Measurements from ENCODE around the gene PRIMPOL.

The PRIMPOL gene

GRCh38 chr4:184668511-184669114, 19.1 kb downstream of the PRIMPOL start:
- no peak for DNase-seq (ENCODE audit: low read depth)

GRCh38 chr4:184669251-184669650, 19.7 kb downstream of the PRIMPOL start:
- DNase-seq (ENCODE audit: low read depth) = no peak

GRCh38 chr4:184671101-184671500, 21.6 kb downstream of the PRIMPOL start:
- DNase-seq (ENCODE audit: low read depth) = no peak

- no peak for DNase-seq (ENCODE audit: low read depth)
Observed at GRCh38 chr4:184672741-184673140, 23.2 kb downstream of the PRIMPOL start.

GRCh38 chr4:184674011-184674410, 24.5 kb downstream of the PRIMPOL start:
- DNase-seq (ENCODE audit: low read depth) = no peak

- DNase-seq (ENCODE audit: low read depth) = no peak
Observed at GRCh38 chr4:184675018-184675417, 25.5 kb downstream of the PRIMPOL start.

GRCh38 chr4:184675821-184676492, 26.4 kb downstream of the PRIMPOL start:
- DNase-seq (ENCODE audit: low read depth) = no peak

GRCh38 chr4:184680698-184681097, 31.2 kb downstream of the PRIMPOL start:
- no peak for DNase-seq (ENCODE audit: low read depth)

GRCh38 chr4:184681916-184682315, 32.4 kb downstream of the PRIMPOL start:
- no peak for DNase-seq (ENCODE audit: low read depth)

- no peak for DNase-seq (ENCODE audit: low read depth)
Observed at GRCh38 chr4:184684491-184685189, 35.1 kb downstream of the PRIMPOL start.

- DNase-seq (ENCODE audit: low read depth) = no peak
Observed at GRCh38 chr4:184688005-184688404, 38.5 kb downstream of the PRIMPOL start.

- DNase-seq (ENCODE audit: low read depth) = peak; percentile 89
Observed at GRCh38 chr4:184688447-184688846, 38.9 kb downstream of the PRIMPOL start.

GRCh38 chr4:184689681-184690080, 40.1 kb downstream of the PRIMPOL start:
- no peak for DNase-seq (ENCODE audit: low read depth)

GRCh38 chr4:184693056-184693455, 43.5 kb downstream of the PRIMPOL start:
- no peak for DNase-seq (ENCODE audit: low read depth)

- DNase-seq (ENCODE audit: low read depth) = no peak
Observed at GRCh38 chr4:184694412-184694956, 44.9 kb downstream of the PRIMPOL start.

GRCh38 chr4:184695178-184695896, 45.8 kb downstream of the PRIMPOL start:
- DNase-seq (ENCODE audit: low read depth) = no peak

GRCh38 chr4:184697956-184698355, 48.4 kb downstream of the PRIMPOL start:
- DNase-seq (ENCODE audit: low read depth) = no peak

GRCh38 chr4:184699941-184700340, 50.4 kb downstream of the PRIMPOL start:
- DNase-seq (ENCODE audit: low read depth) = no peak

- DNase-seq (ENCODE audit: low read depth) = no peak
Observed at GRCh38 chr4:184702114-184702513, 52.6 kb downstream of the PRIMPOL start.

- DNase-seq (ENCODE audit: low read depth) = no peak
Observed at GRCh38 chr4:184705692-184706091, 56.2 kb downstream of the PRIMPOL start.

- no peak for DNase-seq (ENCODE audit: low read depth)
Observed at GRCh38 chr4:184706453-184706852, 56.9 kb downstream of the PRIMPOL start.

- DNase-seq (ENCODE audit: low read depth) = no peak
Observed at GRCh38 chr4:184712322-184712721, 62.8 kb downstream of the PRIMPOL start.
